Measurements from ENCODE around the gene IL23A. TPM values are rescaled to one million over a fixed set of nuclear protein-coding genes. Genes with fewer than 3 reads are reported as not detected.

IL23A gene
- total and polyA plus RNA-seq, 2 experiments from 2014 or later: 2.5 to 8.0 TPM

GRCh38 chr12:56326126-56326525 lies 12.6 kb upstream of the IL23A start:
- Histone ChIP-seq H3K9me2 (ENCODE audit: insufficient read depth) (no peaks in the 10 kb centered on the region), H3K36me3 (ENCODE audit: insufficient read depth) (no peaks in the 10 kb centered on the region), H3F3A (replicated peaks; ENCODE audit: low read depth) (no peaks in the 10 kb centered on the region), H3K27me3 (ENCODE audit: insufficient read depth) (no peaks in the 10 kb centered on the region), H3K4me2 (no peak overlapping the region), H3K27ac (ENCODE audit: low read depth) (no peak overlapping the region), H3K4me1 (ENCODE audit: insufficient read depth) (no peaks in the 10 kb centered on the region), H2AFZ (no peak overlapping the region), H3K79me2 (replicated peaks; ENCODE audit: insufficient read depth) (no peaks in the 10 kb centered on the region), H4K20me1 (replicated peaks; ENCODE audit: insufficient read depth) (no peaks in the 10 kb centered on the region), H3K4me3 (no peak overlapping the region)
- no peak overlapping the region for H3K4me3 Mint-ChIP-seq
- TF ChIP-seq ZNF114 (CRISPR knock-in tag; IDR thresholded peaks at IDR 0.05): no peak
- no peak for TF ChIP-seq JUNB (IDR thresholded peaks at IDR 0.05; ENCODE audit: unreplicated experiment)
- no peak for TF ChIP-seq EZH2phosphoT487 (IDR thresholded peaks at IDR 0.05; ENCODE audit: unreplicated experiment)
- no peak for TF ChIP-seq REST (IDR thresholded peaks at IDR 0.05; ENCODE audit: unreplicated experiment)
- no peak for TF ChIP-seq CTCF (conservative IDR thresholded peaks at IDR 0.05; ENCODE audit: low read depth in 2 of 2)
- no peak for TF ChIP-seq POLR2AphosphoS5 (IDR thresholded peaks at IDR 0.05; ENCODE audit: low read depth)
- TF ChIP-seq CREB1 (CRISPR knock-in tag; IDR thresholded peaks at IDR 0.05; ENCODE audit: low read depth): no peak
- no peak for TF ChIP-seq ZNF331 (CRISPR knock-in tag; IDR thresholded peaks at IDR 0.05; ENCODE audit: low read depth)
- no peak for TF ChIP-seq STAT1 (IDR thresholded peaks at IDR 0.05; ENCODE audit: unreplicated experiment)
- TF ChIP-seq ETS1 (IDR thresholded peaks at IDR 0.05): no peak
- no peak for TF ChIP-seq ZNF462 (CRISPR knock-in tag; IDR thresholded peaks at IDR 0.05)
- TF ChIP-seq EZH2 (IDR thresholded peaks at IDR 0.05; ENCODE audit: low read depth, unreplicated experiment): no peak
- no peak for TF ChIP-seq NANOG (IDR thresholded peaks at IDR 0.05; ENCODE audit: borderline replicate concordance)
- peaks cover 4% of the 10 kb centered on the region for H3K27me3 Mint-ChIP-seq (ENCODE audit: insufficient read depth, low read depth, poor library complexity)
- H3K4me1 Mint-ChIP-seq: no peaks in the 10 kb centered on the region
- H3K27ac Mint-ChIP-seq: no peak overlapping the region
- H3K9me3 Mint-ChIP-seq: no peaks in the 10 kb centered on the region
- ATAC-seq: no peak
- peaks cover 18% of the 10 kb centered on the region for H3K36me3 Mint-ChIP-seq (ENCODE audit: low read depth)
- DNase-seq (ENCODE audit: low spot score): no peak
